GM06990 (cell line): ENCODE results near the gene SIAH1.
"Not testable (repeated sequence)": the region's sequence is repeated elsewhere in the genome, so short reads cannot be mapped to it uniquely, and the experiment has no call there.

Experiments used
- DNase-seq: peaks from one replicate; pipeline ENCODE4 v3.0.0-alpha.2; 2011; ENCODE audit not compliant: insufficient read length; ENCODE audit errors: extremely low read depth
- H3K27me3 ChIP-seq: replicated peaks from 2 replicates; pipeline ENCODE4 v1.6.0; 2011; ENCODE audit warnings: low read length; ENCODE audit not compliant: control insufficient read depth, insufficient read depth
- H3K36me3 ChIP-seq: 2 replicates; pipeline ENCODE4 v1.5.1; 2011; ENCODE audit warnings: low read length; ENCODE audit not compliant: control insufficient read depth, insufficient read depth
- H3K4me3 ChIP-seq: replicated peaks from 2 replicates; pipeline ENCODE4 v1.5.1; 2011; ENCODE audit warnings: low read depth, mild to moderate bottlenecking, control low read depth, low read length
- CTCF ChIP-seq: IDR thresholded peaks from 2 replicates; pipeline ENCODE4 v1.5.1; 2011; ENCODE audit warnings: low read length, control low read depth, mild to moderate bottlenecking, inconsistent platforms; ENCODE audit not compliant: insufficient read depth, poor library complexity, severe bottlenecking

SIAH1 gene

GRCh38 chr16:48317614-48318315 is 67.4 kb downstream of the SIAH1 start:
- no peaks in the 10 kb centered on the region for H3K27me3 ChIP-seq
- DNase-seq, result no peak
- no peaks in the 10 kb centered on the region; the same call in 1 of the 2 replicates for H3K36me3 ChIP-seq
- TF ChIP-seq CTCF, result no peak
- no peak overlapping the region for H3K4me3 ChIP-seq

- TF ChIP-seq CTCF, result no peak
- DNase-seq, result no peak
- no peaks in the 10 kb centered on the region for H3K27me3 ChIP-seq
- H3K4me3 ChIP-seq, result no peak overlapping the region
- no peaks in the 10 kb centered on the region; the same call in 1 of the 2 replicates for H3K36me3 ChIP-seq
Measured at GRCh38 chr16:48317026-48317425, 68.2 kb downstream of the SIAH1 start.

- not testable (repeated sequence) for H3K36me3 ChIP-seq, H3K4me3 ChIP-seq, H3K27me3 ChIP-seq, DNase-seq
Measured at GRCh38 chr16:48313905-48314304, 71.3 kb downstream of the SIAH1 start.

- no peak for TF ChIP-seq CTCF
- Histone ChIP-seq H3K36me3 (peaks cover 5% of the 10 kb centered on the region), H3K4me3 (no peak overlapping the region), H3K27me3 (no peaks in the 10 kb centered on the region)
- no peak for DNase-seq
Measured at GRCh38 chr16:48310908-48311641, 74.1 kb downstream of the SIAH1 start.
